Neural cell (in vitro differentiated cells): ENCODE results near the gene GFRA1.

ENCODE experiments used
- CTCF ChIP-seq: fragments of 450-650 bp; IDR thresholded peaks from 2 replicates; pipeline ENCODE4 v1.5.1; 2014; ENCODE audit warnings: antibody characterized with exemption, mild to moderate bottlenecking, moderate library complexity; ENCODE audit not compliant: poor library complexity, severe bottlenecking
- EP300 ChIP-seq: fragments of 450-650 bp; conservative IDR thresholded peaks from 2 replicates; pipeline ENCODE4 v1.6.1; 2014; ENCODE audit warnings: antibody characterized with exemption, mild to moderate bottlenecking, moderate library complexity; ENCODE audit not compliant: poor library complexity, severe bottlenecking
- EZH2 ChIP-seq: fragments of 200-600, 300-800 bp; shearing (Covaris generic), sonication (generic); IDR thresholded peaks from 2 replicates; pipeline ENCODE4 v1.6.1; 2014; ENCODE audit warnings: antibody characterized with exemption, low read length, borderline replicate concordance, mild to moderate bottlenecking; ENCODE audit not compliant: insufficient read depth, poor library complexity, severe bottlenecking
- MXI1 ChIP-seq: fragments of 450-650 bp; conservative IDR thresholded peaks from 2 replicates; pipeline ENCODE4 v1.6.1; 2014; ENCODE audit warnings: antibody characterized with exemption, mild to moderate bottlenecking; ENCODE audit not compliant: poor library complexity, severe bottlenecking
- POLR2AphosphoS5 ChIP-seq: IDR thresholded peaks from 2 replicates; pipeline ENCODE4 v1.6.1; 2012
- RAD21 ChIP-seq: fragments of 450-650 bp; conservative IDR thresholded peaks from 2 replicates; pipeline ENCODE4 v1.6.1; 2014; ENCODE audit warnings: antibody characterized with exemption, mild to moderate bottlenecking, moderate library complexity
- REST ChIP-seq: IDR thresholded peaks from 2 replicates; pipeline ENCODE4 v1.6.1; 2012; ENCODE audit warnings: borderline replicate concordance
- SMC3 ChIP-seq: fragments of 450-650 bp; conservative IDR thresholded peaks from 2 replicates; pipeline ENCODE4 v1.6.1; 2014; ENCODE audit warnings: antibody characterized with exemption, mild to moderate bottlenecking, moderate library complexity; ENCODE audit not compliant: poor library complexity
- TAF1 ChIP-seq: IDR thresholded peaks from 2 replicates; pipeline ENCODE4 v1.6.1; 2012; ENCODE audit warnings: low read depth

- TF ChIP-seq CTCF (no peak), TAF1 (no peak), SMC3 (no peak), EZH2 (no peak), POLR2AphosphoS5 (no peak), REST (no peak), RAD21 (no peak), EP300 (no peak), MXI1 (no peak)
Observed at GRCh38 chr10:116069856-116070255, 203.2 kb downstream of the GFRA1 start.
